ENCODE measurements around the gene ROCK2. TPM values are rescaled to one million over a fixed set of nuclear protein-coding genes. Genes with fewer than 3 reads are reported as not detected.

The ROCK2 gene
- total RNA-seq, 4 donors from 2014 or later, result 90.0 to 119 (median 101) TPM

DNA sequence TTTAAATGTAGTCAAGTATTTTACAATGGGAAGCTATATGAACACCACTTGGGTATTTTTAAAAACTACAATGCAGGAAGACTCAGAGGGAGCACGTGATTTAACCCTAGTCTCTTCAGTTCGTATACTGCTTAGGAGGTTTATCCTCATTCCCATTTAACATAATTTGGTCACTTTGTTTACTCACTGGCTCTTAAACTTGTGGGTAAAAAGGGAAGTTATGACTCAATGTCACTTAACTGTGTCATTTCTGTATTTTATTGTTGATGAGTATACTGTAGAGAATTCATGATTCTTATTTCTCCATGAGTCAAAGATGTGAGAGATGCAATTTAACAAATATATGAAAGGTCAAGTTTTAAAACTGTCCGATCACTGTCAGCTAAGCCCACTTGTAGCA lies 141.0 kb downstream of the ROCK2 start:
- TF ChIP-seq POLR2AphosphoS5 (IDR thresholded peaks at IDR 0.05), result no peak
- TF ChIP-seq POLR2A (IDR thresholded peaks at IDR 0.05; ENCODE audit: low read depth), result no peak
- TF ChIP-seq EP300 (IDR thresholded peaks at IDR 0.05), result no peak
- no peak for TF ChIP-seq CTCF (IDR thresholded peaks at IDR 0.05)
- peaks cover 0 to 7% (median 0%) of the 10 kb centered on the region in 4 donors for H3K4me1 ChIP-seq
- H3K9me3 ChIP-seq, result no peaks in the 10 kb centered on the region
- DNase-seq (ENCODE audit: extremely low spot score), result no peak
- peaks cover 31 to 78% (median 60%) of the 10 kb centered on the region in 4 donors for H3K36me3 ChIP-seq
- no peak overlapping the region for H3K4me3 ChIP-seq
- H3K27me3 ChIP-seq, result no peaks in the 10 kb centered on the region
- H3K27ac ChIP-seq (replicated peaks in 1 of 4), result no peak overlapping the region
- WGBS, result 58% methylated on average over 3 of the region's 3 CpGs
- intact Hi-C loops (cut with DNase I), result no loop called here

GRCh38 chr2:11201969-11202368 lies 142.5 kb downstream of the ROCK2 start:
- DNase-seq (ENCODE audit: extremely low spot score), result no peak
- Histone ChIP-seq H3K27ac (replicated peaks in 1 of 4) (no peak overlapping the region), H3K27me3 (no peaks in the 10 kb centered on the region), H3K4me1 (peaks cover 0 to 7% (median 0%) of the 10 kb centered on the region in 4 donors), H3K4me3 (no peak overlapping the region), H3K9me3 (no peaks in the 10 kb centered on the region), H3K36me3 (peaks cover 28 to 81% (median 60%) of the 10 kb centered on the region in 4 donors)
- WGBS, result 77% methylated on average over 5 of the region's 5 CpGs
- intact Hi-C loops (cut with DNase I), result no loop called here
- no peak for TF ChIP-seq EP300 (IDR thresholded peaks at IDR 0.05)

DNA sequence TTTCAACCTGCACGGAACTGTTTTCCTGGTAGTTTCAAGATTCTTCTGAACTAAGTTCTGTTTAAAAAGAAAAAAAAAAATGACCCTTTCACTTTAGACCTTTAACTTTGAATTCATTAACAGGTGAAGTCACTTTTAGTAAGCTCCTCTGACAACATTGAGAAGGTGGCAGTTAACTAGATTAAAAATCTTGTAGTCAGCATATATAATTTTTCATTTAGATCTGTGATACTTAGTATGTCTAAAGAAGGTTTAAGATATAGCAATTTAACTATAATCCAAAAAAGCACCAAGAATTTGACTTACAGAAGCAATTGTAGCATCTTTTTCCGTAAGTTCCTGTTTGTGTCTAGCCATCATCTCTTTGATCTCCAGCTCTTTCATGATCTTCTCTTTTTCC lies 143.8 kb downstream of the ROCK2 start:
- no peak for DNase-seq (ENCODE audit: extremely low spot score)
- H3K4me1 ChIP-seq, result peaks cover 0 to 7% (median 0%) of the 10 kb centered on the region in 4 donors
- WGBS, result 93% methylated on average over 2 of the region's 2 CpGs
- H3K27ac ChIP-seq (replicated peaks in 1 of 4), result no peak overlapping the region
- no peaks in the 10 kb centered on the region for H3K9me3 ChIP-seq
- H3K27me3 ChIP-seq, result no peaks in the 10 kb centered on the region
- TF ChIP-seq POLR2A (IDR thresholded peaks at IDR 0.05; ENCODE audit: low read depth) (no peak), POLR2AphosphoS5 (IDR thresholded peaks at IDR 0.05) (no peak), CTCF (IDR thresholded peaks at IDR 0.05) (no peak), EP300 (IDR thresholded peaks at IDR 0.05) (no peak)
- peaks cover 36 to 82% (median 66%) of the 10 kb centered on the region in 4 donors for H3K36me3 ChIP-seq
- H3K4me3 ChIP-seq, result no peak overlapping the region
- intact Hi-C loops (cut with DNase I), result no loop called here

GRCh38 chr2:11196246-11196645 lies 148.2 kb downstream of the ROCK2 start:
- H3K27me3 ChIP-seq, result no peaks in the 10 kb centered on the region
- WGBS, result 89% methylated on average over 3 of the region's 3 CpGs
- H3K27ac ChIP-seq (replicated peaks in 1 of 4), result no peak overlapping the region
- DNase-seq (ENCODE audit: extremely low spot score), result no peak
- no peak overlapping the region for H3K4me3 ChIP-seq
- H3K36me3 ChIP-seq, result peaks cover 62 to 100% (median 81%) of the 10 kb centered on the region in 4 donors
- intact Hi-C loops (cut with DNase I), result no loop called here
- no peaks in the 10 kb centered on the region for H3K4me1 ChIP-seq
- TF ChIP-seq POLR2A (IDR thresholded peaks at IDR 0.05; ENCODE audit: low read depth), result no peak
- no peak for TF ChIP-seq EP300 (IDR thresholded peaks at IDR 0.05)
- no peak for TF ChIP-seq POLR2AphosphoS5 (IDR thresholded peaks at IDR 0.05)
- TF ChIP-seq CTCF (IDR thresholded peaks at IDR 0.05), result no peak
- H3K9me3 ChIP-seq, result no peaks in the 10 kb centered on the region

DNA sequence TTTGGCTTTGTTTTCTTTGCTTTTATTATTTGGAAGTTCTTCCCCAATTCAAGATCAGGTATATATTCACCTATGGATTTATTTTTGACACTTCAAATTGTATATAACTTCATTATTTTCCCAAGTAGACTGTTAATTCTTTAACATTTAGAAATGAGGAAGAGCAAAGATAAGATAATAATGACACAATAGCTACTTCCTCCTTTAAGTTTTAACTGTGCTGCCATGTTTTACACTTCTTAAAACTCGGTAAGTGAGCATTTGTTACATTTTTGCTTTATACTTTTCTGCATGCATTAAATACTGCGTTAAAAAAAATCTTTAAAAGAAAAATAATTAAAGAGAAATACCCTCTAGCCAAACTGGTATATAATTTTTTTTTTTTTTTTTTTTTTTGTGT lies 156.7 kb downstream of the ROCK2 start:
- intact Hi-C loops (cut with DNase I), result loop anchor here (10.0 kb wide), 1 partner anchor 53 kb away; a partner anchor contains a TSS
- Histone ChIP-seq H3K4me3 (no peak overlapping the region), H3K27me3 (no peaks in the 10 kb centered on the region), H3K27ac (replicated peaks in 1 of 4) (no peak overlapping the region), H3K9me3 (no peaks in the 10 kb centered on the region), H3K36me3 (peaks cover 36 to 75% (median 57%) of the 10 kb centered on the region in 4 donors), H3K4me1 (no peaks in the 10 kb centered on the region)
- DNase-seq (ENCODE audit: extremely low spot score), result no peak
- TF ChIP-seq POLR2AphosphoS5 (IDR thresholded peaks at IDR 0.05), result no peak
- no peak for TF ChIP-seq EP300 (IDR thresholded peaks at IDR 0.05)
- no peak for TF ChIP-seq CTCF (IDR thresholded peaks at IDR 0.05)
- WGBS, result 81% methylated on average over 2 of the region's 2 CpGs
